WTC11 (cell line): ENCODE measurements around the gene LIFR. TPM values are rescaled to one million over a fixed set of nuclear protein-coding genes. Genes with fewer than 3 reads are reported as not detected.

Experiments used
- ATAC-seq: fragments of 200-7000 bp; cut with Tn5 transposase; 2 replicates; pipeline ENCODE4 v1.10.0; 2021; ENCODE audit warnings: mild to moderate bottlenecking, moderate library complexity
- CTCF ChIA-PET: fragments of 300-600 bp; sonication (Branson Sonifier 250); formaldehyde crosslinking; loops from one replicate; lab custom pipeline; 2021; ENCODE audit warnings: antibody characterized with exemption; lab: Charles Lee
- POLR2A ChIA-PET: fragments of 350-600 bp; sonication (Branson Sonifier 250); formaldehyde crosslinking; loops from one replicate; lab custom pipeline; 2021; ENCODE audit warnings: antibody characterized with exemption; lab: Charles Lee
- DNase-seq: peaks from one replicate; pipeline ENCODE4 v3.0.0; 2021; ENCODE audit warnings: low spot score
- H3K27ac Mint-ChIP-seq: 2 replicates; pipeline ENCODE4 v1.8.0; 2021; ENCODE audit warnings: mixed read lengths
- H3K27me3 Mint-ChIP-seq: 2 replicates; pipeline ENCODE4 v1.8.0; 2021; ENCODE audit warnings: low read depth, mild to moderate bottlenecking, moderate library complexity, mixed read lengths
- H3K36me3 Mint-ChIP-seq: 2 replicates; pipeline ENCODE4 v1.8.0; 2021; ENCODE audit warnings: mixed read lengths
- H3K4me1 Mint-ChIP-seq: 2 replicates; pipeline ENCODE4 v1.8.0; 2022; ENCODE audit warnings: mixed read lengths
- H3K4me3 Mint-ChIP-seq: 2 replicates; pipeline ENCODE4 v1.8.0; 2021; ENCODE audit warnings: mild to moderate bottlenecking, moderate library complexity, mixed read lengths
- H3K9me3 Mint-ChIP-seq: 2 replicates; pipeline ENCODE4 v1.8.0; 2021; ENCODE audit warnings: mixed read lengths
- CBFB ChIP-seq: sonication (generic); formaldehyde crosslinking; IDR thresholded peaks from 2 replicates; pipeline ENCODE4 v1.8.1; 2022; ENCODE audit warnings: mild to moderate bottlenecking, low read depth, missing genetic modification reagents
- E2F1 ChIP-seq: sonication (generic); formaldehyde crosslinking; IDR thresholded peaks from 2 replicates; pipeline ENCODE4 v1.8.0; 2022; ENCODE audit warnings: mild to moderate bottlenecking, missing genetic modification reagents
- ESRRA ChIP-seq: sonication (generic); formaldehyde crosslinking; IDR thresholded peaks from 2 replicates; pipeline ENCODE4 v1.8.1; 2022; ENCODE audit warnings: mild to moderate bottlenecking, missing genetic modification reagents, borderline replicate concordance
- ETV6 ChIP-seq: sonication (generic); formaldehyde crosslinking; IDR thresholded peaks from 2 replicates; pipeline ENCODE4 v1.8.1; 2022; ENCODE audit warnings: mild to moderate bottlenecking, missing genetic modification reagents
- FOXP1 ChIP-seq: sonication (generic); formaldehyde crosslinking; IDR thresholded peaks from 2 replicates; pipeline ENCODE4 v1.8.0; 2022; ENCODE audit warnings: missing genetic modification reagents, mild to moderate bottlenecking, moderate library complexity, borderline replicate concordance
- HMGA2 ChIP-seq: fragments of 250-450 bp; sonication (Bioruptor Pico); IDR thresholded peaks from 2 replicates; pipeline ENCODE4 v1.4.0; 2021; ENCODE audit warnings: mild to moderate bottlenecking, moderate library complexity
- JAZF1 ChIP-seq: fragments of 250-450 bp; sonication (Bioruptor Pico); IDR thresholded peaks from 2 replicates; pipeline ENCODE4 v1.9.0; 2021; ENCODE audit warnings: moderate library complexity, mild to moderate bottlenecking, inconsistent platforms
- MYBL2 ChIP-seq: sonication (generic); formaldehyde crosslinking; IDR thresholded peaks from 2 replicates; pipeline ENCODE4 v1.8.1; 2023; ENCODE audit warnings: mild to moderate bottlenecking, moderate library complexity, missing genetic modification reagents
- NFATC4 ChIP-seq: fragments of 250-450 bp; sonication (Bioruptor Pico); IDR thresholded peaks from 2 replicates; pipeline ENCODE4 v1.9.0; 2021; ENCODE audit warnings: mild to moderate bottlenecking
- NFYB ChIP-seq: sonication (generic); formaldehyde crosslinking; conservative IDR thresholded peaks from 2 replicates; pipeline ENCODE4 v1.8.0; 2022; ENCODE audit warnings: low read depth, missing genetic modification reagents
- PRRX2 ChIP-seq: fragments of 250-450 bp; sonication (Bioruptor Pico); IDR thresholded peaks from 2 replicates; pipeline ENCODE4 v1.8.0; 2021; ENCODE audit warnings: mild to moderate bottlenecking
- RELA ChIP-seq: sonication (generic); formaldehyde crosslinking; IDR thresholded peaks from 2 replicates; pipeline ENCODE4 v1.8.1; 2022; ENCODE audit warnings: missing genetic modification reagents, mild to moderate bottlenecking, borderline replicate concordance
- RORB ChIP-seq: fragments of 250-450 bp; sonication (Bioruptor Pico); IDR thresholded peaks from 2 replicates; pipeline ENCODE4 v1.9.0; 2021; ENCODE audit warnings: mild to moderate bottlenecking
- SOX15 ChIP-seq: fragments of 250-450 bp; sonication (Bioruptor Pico); IDR thresholded peaks from 2 replicates; pipeline ENCODE4 v1.9.0; 2021; ENCODE audit warnings: mild to moderate bottlenecking
- total RNA-seq: library from RNA; stranded (reverse); gene quantifications from 3 replicates; pipeline ENCODE4 v1.2.3, GENCODE V29; 2021
- TF ChIP-seq, protein P1 (sequence below): sonication (generic); formaldehyde crosslinking; IDR thresholded peaks from 2 replicates; pipeline ENCODE4 v1.8.0; 2022; ENCODE audit warnings: mild to moderate bottlenecking, missing genetic modification reagents
- TF ChIP-seq, protein P2 (sequence below): sonication (generic); formaldehyde crosslinking; IDR thresholded peaks from 2 replicates; pipeline ENCODE4 v1.8.1; 2022; ENCODE audit warnings: missing genetic modification reagents, borderline replicate concordance

Gene LIFR
- total RNA-seq, 1 experiment from 2014 or later, result 14.4 TPM

DNA sequence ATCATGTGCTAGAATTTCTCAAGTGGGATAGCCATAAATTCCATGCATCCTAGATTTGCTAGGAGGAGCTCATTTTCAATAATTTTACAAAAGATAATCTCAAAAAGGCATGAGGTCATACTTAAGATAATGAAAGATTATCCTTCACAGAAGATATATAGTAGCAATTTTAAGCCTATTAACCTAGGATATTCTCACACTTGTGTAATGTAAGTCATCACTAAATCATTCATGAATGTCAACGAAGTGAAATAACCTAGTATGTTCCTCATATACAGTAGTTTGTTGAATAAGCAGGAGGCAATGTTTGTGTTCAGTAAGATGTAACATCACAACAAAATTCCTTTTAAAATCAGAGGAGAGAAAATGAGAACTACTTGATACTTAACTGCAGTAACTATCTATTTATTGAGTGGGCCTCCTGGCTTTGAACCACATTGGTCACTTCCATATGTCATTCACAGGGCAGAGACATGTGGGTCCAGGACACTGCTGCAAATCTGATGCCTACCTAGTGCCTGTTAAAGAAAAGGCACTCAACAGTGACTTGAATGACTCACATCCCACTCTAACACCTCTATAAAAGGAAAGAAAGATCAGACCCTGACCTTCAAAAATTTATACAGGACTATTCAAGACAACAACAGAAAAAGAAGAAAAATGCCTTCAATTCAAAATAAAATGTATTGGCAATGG is 8.2 kb downstream of the LIFR start:
- Mint-ChIP-seq H3K9me3 (no peaks in the 10 kb centered on the region), H3K36me3 (no peaks in the 10 kb centered on the region), H3K27me3 (no peaks in the 10 kb centered on the region), H3K4me3 (no peak overlapping the region), H3K27ac (no peak overlapping the region; the same call in 1 of the 2 replicates), H3K4me1 (peaks cover 15% of the 10 kb centered on the region)
- DNase-seq, result no peak
- no peak for ATAC-seq
- no peak for TF ChIP-seq NFYB
- ChIA-PET POLR2A (no interaction called here), CTCF (interaction anchor here (1.7 kb wide), 1 partner anchor 107 kb away, joined by 6 read pairs; no protein-coding TSS in a partner anchor)

- TF ChIP-seq CBFB, result no peak
- TF ChIP-seq, all 79 proteins: peak for 0
- ATAC-seq (no peak), DNase-seq (no peak)
- H3K27me3 Mint-ChIP-seq, result no peaks in the 10 kb centered on the region
- CTCF ChIA-PET, result interaction anchor here (1.7 kb wide), 1 partner anchor 106 kb away, joined by 6 read pairs; no protein-coding TSS in a partner anchor
- no peak overlapping the region for H3K4me3 Mint-ChIP-seq
- H3K36me3 Mint-ChIP-seq, result no peaks in the 10 kb centered on the region
- peaks cover 6% of the 10 kb centered on the region for H3K4me1 Mint-ChIP-seq
- H3K27ac Mint-ChIP-seq, result no peak overlapping the region
- H3K9me3 Mint-ChIP-seq, result no peaks in the 10 kb centered on the region
- POLR2A ChIA-PET, result no interaction called here
These were observed 9.2 kb downstream of the LIFR start for GRCh38 chr5:38547257-38547656.

- no peak overlapping the region for H3K27ac Mint-ChIP-seq
- POLR2A ChIA-PET, result no interaction called here
- CTCF ChIA-PET, result no interaction called here
- DNase-seq (no peak), ATAC-seq (no peak)
- no peaks in the 10 kb centered on the region for H3K36me3 Mint-ChIP-seq
- peaks cover 5% of the 10 kb centered on the region for H3K4me1 Mint-ChIP-seq
- TF ChIP-seq FOXP1, result no peak
- H3K9me3 Mint-ChIP-seq, result no peaks in the 10 kb centered on the region
- no peaks in the 10 kb centered on the region for H3K27me3 Mint-ChIP-seq
- no peak overlapping the region for H3K4me3 Mint-ChIP-seq
These were observed 9.7 kb downstream of the LIFR start for GRCh38 chr5:38546691-38547146.

DNA sequence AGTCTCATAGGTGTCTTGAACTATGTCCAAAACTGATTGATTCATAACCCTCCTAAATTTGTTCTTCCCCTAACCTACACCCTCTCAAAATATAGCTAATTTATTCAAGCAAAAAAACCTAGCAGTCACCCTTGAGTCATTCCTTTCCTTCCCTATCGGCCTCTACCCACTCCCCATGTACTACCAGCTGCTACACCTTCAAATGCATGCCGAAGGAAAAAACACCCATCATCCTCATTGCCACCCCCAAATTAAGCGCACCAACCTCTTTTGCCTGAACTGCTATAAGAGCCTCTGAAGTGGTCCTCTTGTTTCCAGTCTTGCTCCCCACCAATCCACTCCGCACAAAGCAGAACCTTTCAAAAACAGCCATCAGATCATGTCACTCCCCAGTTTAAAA is 12.6 kb downstream of the LIFR start:
- Mint-ChIP-seq H3K27me3 (no peaks in the 10 kb centered on the region), H3K4me1 (peaks cover 7% of the 10 kb centered on the region), H3K9me3 (no peaks in the 10 kb centered on the region), H3K27ac (no peak overlapping the region), H3K36me3 (no peaks in the 10 kb centered on the region), H3K4me3 (no peak overlapping the region)
- ATAC-seq, result no peak
- ChIA-PET CTCF (interaction anchor here (0.6 to 1.1 kb wide), 2 partner anchors 102 to 124 kb away, joined by 3 read pairs; no protein-coding TSS in a partner anchor), POLR2A (no interaction called here)
- DNase-seq, result no peak
- TF ChIP-seq E2F1 (CRISPR knock-in tag) (no peak), SOX15 (CRISPR knock-in tag) (no peak), NFATC4 (CRISPR knock-in tag) (no peak), RELA (no peak), NFYB (no peak), JAZF1 (CRISPR knock-in tag) (no peak), ETV6 (CRISPR knock-in tag) (no peak), PRRX2 (CRISPR knock-in tag) (no peak), RORB (CRISPR knock-in tag) (no peak), MYBL2 (no peak), ESRRA (CRISPR knock-in tag) (no peak), HMGA2 (CRISPR knock-in tag) (no peak), CBFB (no peak)
- TF ChIP-seq, protein P1, sequence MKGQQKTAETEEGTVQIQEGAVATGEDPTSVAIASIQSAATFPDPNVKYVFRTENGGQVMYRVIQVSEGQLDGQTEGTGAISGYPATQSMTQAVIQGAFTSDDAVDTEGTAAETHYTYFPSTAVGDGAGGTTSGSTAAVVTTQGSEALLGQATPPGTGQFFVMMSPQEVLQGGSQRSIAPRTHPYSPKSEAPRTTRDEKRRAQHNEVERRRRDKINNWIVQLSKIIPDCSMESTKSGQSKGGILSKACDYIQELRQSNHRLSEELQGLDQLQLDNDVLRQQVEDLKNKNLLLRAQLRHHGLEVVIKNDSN (CRISPR knock-in tag), result no peak
- TF ChIP-seq, protein P2, sequence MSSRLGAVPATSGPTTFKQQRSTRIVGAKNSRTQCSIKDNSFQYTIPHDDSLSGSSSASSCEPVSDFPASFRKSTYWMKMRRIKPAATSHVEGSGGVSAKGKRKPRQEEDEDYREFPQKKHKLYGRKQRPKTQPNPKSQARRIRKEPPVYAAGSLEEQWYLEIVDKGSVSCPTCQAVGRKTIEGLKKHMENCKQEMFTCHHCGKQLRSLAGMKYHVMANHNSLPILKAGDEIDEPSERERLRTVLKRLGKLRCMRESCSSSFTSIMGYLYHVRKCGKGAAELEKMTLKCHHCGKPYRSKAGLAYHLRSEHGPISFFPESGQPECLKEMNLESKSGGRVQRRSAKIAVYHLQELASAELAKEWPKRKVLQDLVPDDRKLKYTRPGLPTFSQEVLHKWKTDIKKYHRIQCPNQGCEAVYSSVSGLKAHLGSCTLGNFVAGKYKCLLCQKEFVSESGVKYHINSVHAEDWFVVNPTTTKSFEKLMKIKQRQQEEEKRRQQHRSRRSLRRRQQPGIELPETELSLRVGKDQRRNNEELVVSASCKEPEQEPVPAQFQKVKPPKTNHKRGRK (CRISPR knock-in tag), result no peak
